Esophagus squamous epithelium (tissue), 5 donors: ENCODE data around the gene CYP4F3. TPM values are rescaled to one million over a fixed set of nuclear protein-coding genes. Genes with fewer than 3 reads are reported as not detected.
A peak's percentile ranks its signal among the peaks of the same experiment; 100 is the strongest.

Experiments
- DNase-seq: peaks from one replicate; lab custom pipeline; 2025; lab: John Stamatoyannopoulos, UW
- H3K27ac ChIP-seq, 4 donors: fragments of 200-600 bp; sonication (generic); one replicate each; pipeline ENCODE4 v1.5.1; 2016 to 2019; ENCODE audit warnings: mild to moderate bottlenecking in 1 of 4
- H3K27me3 ChIP-seq, 4 donors: fragments of 200-600 bp; sonication (generic); 1 replicate in 3 of 4; 2 replicates in 1 of 4; pipeline versions ENCODE4 v1.5.1 to v1.6.0; 2017 to 2021; ENCODE audit warnings: antibody characterized with exemption in 1 of 4
- H3K36me3 ChIP-seq, 3 donors: fragments of 200-600 bp; sonication (generic); one replicate each; pipeline ENCODE4 v1.5.1; 2016 to 2019
- H3K4me1 ChIP-seq, 3 donors: fragments of 200-600 bp; sonication (generic); one replicate each; pipeline ENCODE4 v1.5.1; 2017 to 2019
- H3K4me3 ChIP-seq, 4 donors: fragments of 200-600 bp; sonication (generic); 1 replicate in 3 of 4; 2 replicates in 1 of 4; pipeline ENCODE4 v1.5.1; 2016 to 2019; ENCODE audit warnings: mild to moderate bottlenecking in 2 of 4, moderate library complexity in 1 of 4
- H3K9me3 ChIP-seq, 3 donors: fragments of 200-600 bp; sonication (generic); one replicate each; pipeline ENCODE4 v1.5.1; 2016 to 2019
- CTCF ChIP-seq, 6 experiments: fragments of 450-650 bp in 4 of 6; fragments of 200-600 bp in 2 of 6; sonication (generic) in 2 of 6; IDR thresholded peaks; one replicate each; pipeline ENCODE4 v1.5.1; 2016 to 2019; ENCODE audit warnings: antibody characterized with exemption in 6 of 6, mild to moderate bottlenecking in 4 of 6, moderate library complexity in 4 of 6
- POLR2A ChIP-seq, 4 donors: fragments of 450-650 bp; IDR thresholded peaks; one replicate each; pipeline ENCODE4 v1.6.1; 2017; ENCODE audit warnings: antibody characterized with exemption in 4 of 4, mild to moderate bottlenecking in 4 of 4, moderate library complexity in 3 of 4
- WGBS, 2 donors: methylation state at CpG; one replicate each; pipeline ENCODE4 v1.1.5; 2018; 5-methylcytosine and 5-hydroxymethylcytosine counted together
- intact Hi-C: fragments of 100-400 bp; cut with DNase I; formaldehyde crosslinking; loops from one replicate; pipeline ENCODE4 v1.15.0; 2022
- total RNA-seq, 4 donors: library from RNA; depleted of rRNA; stranded (reverse); fragments of >200 nt; gene quantifications; one replicate each; pipeline ENCODE4 v1.1.0, GENCODE V29; 2016
- donor health status: DM: yes; HTN: yes; CAD: no.

The CYP4F3 gene
- total RNA-seq, 4 donors from 2014 or later: 31.2 to 86.2 (median 43.5) TPM

DNA sequence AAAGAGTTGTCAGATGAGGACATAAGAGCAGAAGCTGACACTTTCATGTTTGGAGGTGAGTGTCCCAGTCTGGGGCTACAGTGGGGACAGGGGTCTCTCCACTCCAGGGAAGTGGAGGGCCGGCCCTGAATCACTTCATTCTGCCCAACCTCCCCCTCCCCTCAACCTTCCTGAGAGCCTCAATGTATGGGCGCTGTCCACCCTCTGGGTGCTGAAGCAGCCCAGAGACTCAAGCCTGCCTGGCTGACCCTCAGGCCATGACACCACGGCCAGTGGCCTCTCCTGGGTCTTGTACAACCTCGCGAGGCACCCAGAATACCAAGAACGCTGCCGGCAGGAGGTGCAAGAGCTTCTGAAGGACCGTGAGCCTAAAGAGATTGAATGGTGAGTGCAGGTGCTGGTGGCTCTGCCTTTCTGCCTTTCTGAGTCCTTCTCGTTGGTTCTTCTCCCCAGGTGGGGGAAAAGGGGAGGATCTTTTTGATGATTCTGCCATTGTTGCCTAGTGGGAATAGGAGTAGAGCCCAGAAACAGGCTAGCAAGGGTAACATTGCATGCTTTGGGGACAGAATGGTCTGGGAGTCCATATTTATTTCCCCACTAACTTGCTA is 16.9 kb upstream of the CYP4F3 start:
- H3K9me3 ChIP-seq: no peaks in the 10 kb centered on the region
- H3K27ac ChIP-seq: no peak overlapping the region
- no peak overlapping the region for H3K4me3 ChIP-seq
- H3K36me3 ChIP-seq: no peaks in the 10 kb centered on the region
- no peak for TF ChIP-seq CTCF (IDR thresholded peaks at IDR 0.05)
- TF ChIP-seq POLR2A (IDR thresholded peaks at IDR 0.05): no peak
- H3K27me3 ChIP-seq: peaks cover 0 to 69% (median 0%) of the 10 kb centered on the region in 4 donors
- no peaks in the 10 kb centered on the region for H3K4me1 ChIP-seq
- no peak for DNase-seq
- intact Hi-C loops: loop anchor here (10.0 kb wide), 2 partner anchors 241 to 561 kb away; partner anchors contain the start of gene FAM32A
- WGBS, 2 donors: 14 to 17% methylated on average over 7 to 8 of the region's 9 CpGs

GRCh38 chr19:15628236-15629002 is 12.3 kb upstream of the CYP4F3 start:
- no peak overlapping the region for H3K27ac ChIP-seq
- 33 to 41% methylated on average over 7 to 14 of the region's 22 CpGs for WGBS, 2 donors
- H3K27me3 ChIP-seq: peaks cover 0 to 50% (median 0%) of the 10 kb centered on the region in 4 donors
- no peak overlapping the region for H3K4me3 ChIP-seq
- H3K4me1 ChIP-seq: peaks cover 0 to 8% (median 0%) of the 10 kb centered on the region in 3 donors
- no peaks in the 10 kb centered on the region for H3K36me3 ChIP-seq
- no peak for TF ChIP-seq CTCF (IDR thresholded peaks at IDR 0.05)
- TF ChIP-seq POLR2A (IDR thresholded peaks at IDR 0.05): no peak
- no peak for DNase-seq
- intact Hi-C loops: loop anchor here (5.0 to 10.0 kb wide), 3 partner anchors 184 to 556 kb away; partner anchors contain the start of gene FAM32A
- H3K9me3 ChIP-seq: no peaks in the 10 kb centered on the region

DNA sequence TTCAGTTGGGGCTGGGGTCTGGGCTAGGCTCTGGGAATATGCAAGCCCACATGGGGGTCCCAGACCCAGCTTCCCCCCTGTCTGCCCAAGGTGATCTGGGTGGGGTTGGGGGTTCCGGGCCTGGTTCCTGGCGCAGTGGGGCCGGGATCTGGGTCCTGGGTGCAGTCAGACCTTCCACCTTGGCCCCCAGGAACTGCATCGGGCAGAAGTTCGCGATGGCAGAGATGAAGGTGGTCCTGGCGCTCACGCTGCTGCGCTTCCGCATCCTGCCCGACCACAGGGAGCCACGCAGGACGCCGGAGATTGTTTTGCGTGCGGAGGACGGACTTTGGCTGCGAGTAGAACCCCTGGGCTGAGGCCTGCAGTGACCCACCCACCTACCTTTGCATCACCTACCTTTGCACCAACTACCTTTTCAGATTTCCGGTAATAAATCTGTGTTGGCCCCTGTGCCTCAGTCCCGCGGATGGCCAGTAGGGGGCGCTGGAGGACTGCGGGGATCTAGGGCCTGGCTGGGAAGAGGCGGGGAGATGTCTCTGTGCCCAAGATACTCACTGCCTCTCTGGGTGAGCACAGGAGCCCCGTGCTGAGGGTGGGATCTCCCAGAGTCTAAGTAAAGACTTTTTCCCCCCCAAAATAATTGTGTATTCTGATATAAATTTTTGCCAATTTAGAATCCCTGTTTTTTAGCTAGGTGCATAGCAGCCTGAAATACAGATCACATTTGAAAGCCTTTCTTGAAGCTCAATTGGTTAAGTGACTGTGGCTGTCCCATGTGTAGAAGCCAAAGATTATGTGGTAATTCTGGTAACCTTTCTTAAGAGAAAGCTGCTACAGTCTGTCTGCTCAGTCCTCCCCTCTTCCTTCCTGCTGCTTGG is 11.5 kb upstream of the CYP4F3 start:
- Histone ChIP-seq H3K36me3 (no peaks in the 10 kb centered on the region), H3K9me3 (no peaks in the 10 kb centered on the region), H3K4me1 (peaks cover 0 to 8% (median 0%) of the 10 kb centered on the region in 3 donors), H3K4me3 (no peak overlapping the region), H3K27me3 (peaks cover 0 to 42% (median 0%) of the 10 kb centered on the region in 4 donors), H3K27ac (no peak overlapping the region)
- WGBS, 2 donors: 0 to 14% methylated on average over 6 to 17 of the region's 25 CpGs
- peak; percentile 16 for DNase-seq
- intact Hi-C loops: loop anchor here (5.0 to 10.0 kb wide), 3 partner anchors 183 to 556 kb away; partner anchors contain the start of gene FAM32A
- TF ChIP-seq CTCF (IDR thresholded peaks at IDR 0.05) (peak; percentile 90 to 99 (median 99)), POLR2A (IDR thresholded peaks at IDR 0.05) (peak in 1 of 4 donors; percentile 7)

DNA sequence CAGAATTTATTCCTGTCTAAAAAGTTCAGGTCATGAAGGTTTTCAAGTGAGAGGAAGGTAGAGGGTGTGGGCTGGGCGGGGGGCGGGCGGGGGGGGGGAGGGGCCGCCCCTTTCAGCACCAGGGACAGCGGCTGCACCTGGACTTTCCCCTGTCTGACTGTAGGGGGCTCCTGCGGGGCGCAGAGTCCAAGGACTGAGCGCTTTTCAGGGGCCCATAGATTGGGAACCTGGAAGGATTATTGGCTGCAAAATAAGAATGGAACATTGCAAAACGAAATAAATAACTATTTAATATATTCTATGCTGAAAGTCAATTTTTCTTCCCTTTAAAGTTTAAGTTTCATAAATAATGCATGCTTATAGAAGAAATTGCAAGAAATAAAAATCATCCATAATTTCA is 8.9 kb upstream of the CYP4F3 start:
- intact Hi-C loops: no loop called here
- no peak for TF ChIP-seq POLR2A (IDR thresholded peaks at IDR 0.05)
- TF ChIP-seq CTCF (IDR thresholded peaks at IDR 0.05): peak in 2 of 6 experiments; percentile 31 to 43

More for the DNA sequence above, 8.9 kb upstream of the CYP4F3 start:
- no peak overlapping the region for H3K27ac ChIP-seq
- H3K27me3 ChIP-seq: peaks cover 0 to 48% (median 0%) of the 10 kb centered on the region in 4 donors
- 2 to 5% methylated on average over 5 to 6 of the region's 9 CpGs for WGBS, 2 donors
- no peak overlapping the region for H3K4me3 ChIP-seq
- no peak for DNase-seq
- no peaks in the 10 kb centered on the region for H3K9me3 ChIP-seq
- H3K4me1 ChIP-seq: peaks cover 0 to 28% (median 5%) of the 10 kb centered on the region in 3 donors
- no peaks in the 10 kb centered on the region for H3K36me3 ChIP-seq
